HG03064 (cell line): ENCODE results near the gene PFKP.
"Not testable (repeated sequence)": the region's sequence is repeated elsewhere in the genome, so short reads cannot be mapped to it uniquely, and the experiment has no call there.

ENCODE experiments used
- ATAC-seq: cut with Tn5 transposase; IDR thresholded peaks from one replicate; pipeline ENCODE4 v1.9.1; 2021; ENCODE audit warnings: low read depth; ENCODE audit not compliant: unreplicated experiment

The PFKP gene

GRCh38 chr10:3095373-3096139, 28.2 kb downstream of the PFKP start:
- ATAC-seq: peak; percentile 78

- ATAC-seq: no peak
Measured at GRCh38 chr10:3096149-3096548, 28.8 kb downstream of the PFKP start.

GRCh38 chr10:3097160-3097559, 29.8 kb downstream of the PFKP start:
- ATAC-seq: no peak

GRCh38 chr10:3098689-3099088, 31.3 kb downstream of the PFKP start:
- ATAC-seq: no peak

GRCh38 chr10:3099291-3100092, 32.1 kb downstream of the PFKP start:
- ATAC-seq: no peak

- ATAC-seq: no peak
Measured at GRCh38 chr10:3100093-3100792, 32.9 kb downstream of the PFKP start.

- ATAC-seq: no peak
Measured at GRCh38 chr10:3100856-3101640, 33.7 kb downstream of the PFKP start.

- no peak for ATAC-seq
Measured at GRCh38 chr10:3102720-3103427, 35.5 kb downstream of the PFKP start.

- ATAC-seq: no peak
Measured at GRCh38 chr10:3103646-3104045, 36.3 kb downstream of the PFKP start.

GRCh38 chr10:3104251-3104918, 37.0 kb downstream of the PFKP start:
- ATAC-seq: no peak

- ATAC-seq: no peak
Measured at GRCh38 chr10:3105166-3105565, 37.8 kb downstream of the PFKP start.

- no peak for ATAC-seq
Measured at GRCh38 chr10:3105905-3106304, 38.6 kb downstream of the PFKP start.

- ATAC-seq: not testable (repeated sequence)
Measured at GRCh38 chr10:3106328-3106727, 39.0 kb downstream of the PFKP start.

GRCh38 chr10:3106928-3107425, 39.6 kb downstream of the PFKP start:
- no peak for ATAC-seq

GRCh38 chr10:3107426-3107961, 40.1 kb downstream of the PFKP start:
- ATAC-seq: no peak

- no peak for ATAC-seq
Measured at GRCh38 chr10:3108033-3108432, 40.7 kb downstream of the PFKP start.

GRCh38 chr10:3108575-3109105, 41.3 kb downstream of the PFKP start:
- no peak for ATAC-seq

GRCh38 chr10:3109196-3109595, 41.8 kb downstream of the PFKP start:
- no peak for ATAC-seq

GRCh38 chr10:3109633-3110032, 42.3 kb downstream of the PFKP start:
- no peak for ATAC-seq
